HFFc6 (cell line): ENCODE results near the gene SHTN1. TPM values are rescaled to one million over a fixed set of nuclear protein-coding genes. Genes with fewer than 3 reads are reported as not detected.

Source experiments
- DNase-seq: peaks from one replicate; pipeline ENCODE4 v3.0.0-alpha.2; 2018
- H3K27ac Mint-ChIP-seq: 2 replicates; pipeline ENCODE4 v1.8.0; 2020; ENCODE audit warnings: mild to moderate bottlenecking, mixed read lengths
- H3K27me3 Mint-ChIP-seq: 2 replicates; pipeline ENCODE4 v1.8.0; 2021; ENCODE audit warnings: mild to moderate bottlenecking, moderate library complexity, mixed read lengths; ENCODE audit not compliant: insufficient read depth
- H3K36me3 Mint-ChIP-seq: 2 replicates; pipeline ENCODE4 v1.8.0; 2021; ENCODE audit warnings: low read depth, mixed read lengths
- H3K4me1 Mint-ChIP-seq: 2 replicates; pipeline ENCODE4 v1.8.0; 2020; ENCODE audit warnings: low read depth, mixed read lengths
- H3K4me3 Mint-ChIP-seq: 2 replicates; pipeline ENCODE4 v1.8.0; 2020; ENCODE audit warnings: mild to moderate bottlenecking, moderate library complexity, mixed read lengths
- H3K9me3 Mint-ChIP-seq: 2 replicates; pipeline ENCODE4 v1.8.0; 2020; ENCODE audit warnings: mild to moderate bottlenecking, mixed read lengths
- CTCF ChIP-seq: fragments of 200-600 bp; sonication (generic); IDR thresholded peaks from 2 replicates; pipeline ENCODE4 v1.5.0; 2021; ENCODE audit warnings: antibody characterized with exemption, mild to moderate bottlenecking
- total RNA-seq, 6 experiments: library from RNA; stranded (reverse); fragmentation: NEBNext Ultra II Directional; extraction: Animal tissue kit (Norgen Biotek cat#: 25700); gene quantifications; 2 replicates in 1 of 6; 3 replicates in 5 of 6; pipeline ENCODE4 v1.2.3, GENCODE V29; 2021

The SHTN1 gene
- total RNA-seq, 6 experiments from 2014 or later: 3.4 to 6.2 (median 5.2) TPM

- H3K4me1 Mint-ChIP-seq: no peaks in the 10 kb centered on the region
- H3K9me3 Mint-ChIP-seq: no peaks in the 10 kb centered on the region
- H3K27ac Mint-ChIP-seq: no peak overlapping the region
- no peak for TF ChIP-seq CTCF
- H3K36me3 Mint-ChIP-seq: no peaks in the 10 kb centered on the region
- no peaks in the 10 kb centered on the region for H3K27me3 Mint-ChIP-seq
- no peak overlapping the region for H3K4me3 Mint-ChIP-seq
- DNase-seq: no peak
Measured at GRCh38 chr10:116899626-116900025, 105.4 kb downstream of the SHTN1 start.

- H3K4me1 Mint-ChIP-seq: peaks cover 29% of the 10 kb centered on the region
- no peak overlapping the region for H3K4me3 Mint-ChIP-seq
- no peaks in the 10 kb centered on the region for H3K27me3 Mint-ChIP-seq
- no peak overlapping the region for H3K27ac Mint-ChIP-seq
- no peak for TF ChIP-seq CTCF
- no peaks in the 10 kb centered on the region for H3K36me3 Mint-ChIP-seq
- no peak for DNase-seq
- H3K9me3 Mint-ChIP-seq: no peaks in the 10 kb centered on the region
Measured at GRCh38 chr10:116893686-116894037, 111.3 kb downstream of the SHTN1 start.

- Mint-ChIP-seq H3K27ac (no peak overlapping the region), H3K4me1 (peaks cover 34% of the 10 kb centered on the region), H3K27me3 (no peaks in the 10 kb centered on the region), H3K9me3 (no peaks in the 10 kb centered on the region), H3K4me3 (no peak overlapping the region), H3K36me3 (no peaks in the 10 kb centered on the region)
- DNase-seq: no peak
- no peak for TF ChIP-seq CTCF
Measured at GRCh38 chr10:116892907-116893685, 111.9 kb downstream of the SHTN1 start.

GRCh38 chr10:116891208-116891607 lies 113.8 kb downstream of the SHTN1 start:
- peaks cover 42% of the 10 kb centered on the region for H3K4me1 Mint-ChIP-seq
- no peaks in the 10 kb centered on the region for H3K27me3 Mint-ChIP-seq
- H3K36me3 Mint-ChIP-seq: no peaks in the 10 kb centered on the region
- H3K27ac Mint-ChIP-seq: 0 out of 2 replicates have a peak overlapping the region, but pooled peaks have one; percentile 42
- TF ChIP-seq CTCF: no peak
- H3K9me3 Mint-ChIP-seq: no peaks in the 10 kb centered on the region
- DNase-seq: peak; percentile 65
- H3K4me3 Mint-ChIP-seq: peak overlapping the region; percentile 73

GRCh38 chr10:116889066-116889465 lies 115.9 kb downstream of the SHTN1 start:
- no peaks in the 10 kb centered on the region for H3K27me3 Mint-ChIP-seq
- H3K27ac Mint-ChIP-seq: no peak overlapping the region
- TF ChIP-seq CTCF: no peak
- H3K36me3 Mint-ChIP-seq: no peaks in the 10 kb centered on the region
- H3K4me1 Mint-ChIP-seq: peaks cover 42% of the 10 kb centered on the region
- H3K4me3 Mint-ChIP-seq: peak overlapping the region; percentile 67; the same call in 1 of the 2 replicates
- no peaks in the 10 kb centered on the region for H3K9me3 Mint-ChIP-seq
- no peak for DNase-seq
